Kidney (tissue), 14 donors: ENCODE measurements around the gene MRC2. TPM values are rescaled to one million over a fixed set of nuclear protein-coding genes. Genes with fewer than 3 reads are reported as not detected.

ENCODE experiments used
- DNase-seq, 5 donors: peaks; one replicate each; pipeline ENCODE4 v3.0.0-alpha.2; 2013 to 2020
- FAIRE-seq: peaks from 2 replicates; lab custom pipeline; 2012; peaks lifted over from hg19 to GRCh38; lab: Jason Lieb, UNC
- H3K27ac ChIP-seq, 2 donors: one replicate each; pipeline ENCODE4 v1.7.0; 2013; ENCODE audit warnings: low read depth in 2 of 2, low read length in 2 of 2, inconsistent platforms in 1 of 2
- H3K27me3 ChIP-seq: one replicate; pipeline ENCODE4 v1.7.1; 2013; ENCODE audit warnings: low read length, inconsistent platforms; ENCODE audit not compliant: control insufficient read depth, insufficient read depth
- H3K36me3 ChIP-seq, 3 donors: one replicate each; pipeline versions ENCODE4 v1.7.0 to v1.7.1; 2013; ENCODE audit warnings: low read length in 3 of 3, control low read depth in 1 of 3, inconsistent platforms in 1 of 3; ENCODE audit not compliant: insufficient read depth in 3 of 3, control insufficient read depth in 2 of 3
- H3K4me1 ChIP-seq, 3 donors: one replicate each; pipeline versions ENCODE4 v1.7.0 to v1.7.1; 2013; ENCODE audit warnings: low read length in 3 of 3, inconsistent platforms in 1 of 3, low read depth in 1 of 3; ENCODE audit not compliant: control insufficient read depth in 2 of 3, insufficient read depth in 2 of 3
- H3K4me3 ChIP-seq, 3 donors: one replicate each; pipeline versions ENCODE4 v1.7.0 to v1.8.1; 2013; ENCODE audit warnings: low read length in 3 of 3, control low read depth in 1 of 3, inconsistent platforms in 1 of 3
- H3K9ac ChIP-seq, 3 donors: one replicate each; pipeline versions ENCODE4 v1.7.0 to v1.7.1; 2013; ENCODE audit warnings: low read length in 3 of 3, control low read depth in 1 of 3, inconsistent platforms in 1 of 3
- H3K9me3 ChIP-seq, 3 donors: one replicate each; pipeline versions ENCODE4 v1.7.0 to v1.7.1; 2013; ENCODE audit warnings: low read length in 3 of 3, control low read depth in 1 of 3, inconsistent platforms in 1 of 3; ENCODE audit not compliant: control insufficient read depth in 2 of 3, insufficient read depth in 1 of 3
- intact Hi-C: fragments of 100-400 bp; cut with DNase I; formaldehyde crosslinking; loops from one replicate; pipeline ENCODE4 v1.11.1; 2022
- polyA plus RNA-seq: library from polyadenylated mRNA; stranded (reverse); fragments of 350-450 nt; fragmentation: Illumina TruSeq; extraction: RNeasy Lipid Tissue Mini Kit (QIAGEN cat#74804); gene quantifications from one replicate; pipeline ENCODE4 v1.2.3, GENCODE V29; 2014; ENCODE audit warnings: low read depth, low replicate concordance; ENCODE audit not compliant: insufficient read depth
- total RNA-seq: library from RNA; stranded (reverse); fragmentation: NEBNext Ultra II Directional; extraction: Animal tissue kit (Norgen Biotek cat#: 25700); gene quantifications from one replicate; pipeline ENCODE4 v1.2.1, GENCODE V29; 2021
- TF ChIP-seq, protein P1 (sequence below): IDR thresholded peaks from 3 replicates; pipeline ENCODE4 v1.5.1; 2012; ENCODE audit warnings: mild to moderate bottlenecking, moderate library complexity, borderline replicate concordance; ENCODE audit not compliant: insufficient read depth; ENCODE audit errors: extremely low read depth
- donor health status: control.
- donor health status: control.
- donor health status: control.
- donor health status: control.
- donor health status: control.
- donor health status: DM: yes; HTN: yes; CAD: no.
- donor health status: Normal renal cell carcinoma (clear cell type).

Gene MRC2
- total and polyA plus RNA-seq, 2 donors from 2014 or later: 18.0 to 23.7 TPM

DNA sequence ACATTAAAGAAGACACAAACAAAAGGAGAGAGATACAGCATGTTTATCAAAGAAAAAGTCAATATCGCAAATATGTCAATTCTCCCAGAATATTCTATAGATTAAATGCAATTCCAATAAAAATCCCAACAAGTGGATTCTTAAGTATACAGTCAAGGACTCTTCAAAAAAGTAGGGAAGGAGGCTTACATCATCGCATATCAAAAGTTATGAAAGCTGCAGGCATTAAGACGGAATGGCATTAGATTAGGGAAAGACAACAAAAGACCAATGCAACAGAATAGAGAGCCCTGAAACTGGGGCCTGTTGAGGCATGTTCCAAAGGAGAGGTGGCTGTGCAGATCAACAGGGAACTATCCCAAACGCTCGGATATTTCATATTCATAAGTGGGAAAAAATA lies 104.7 kb downstream of the MRC2 start:
- no peaks in the 10 kb centered on the region for H3K27me3 ChIP-seq
- intact Hi-C loops: no loop called here
- no peak overlapping the region for H3K27ac ChIP-seq
- no peak overlapping the region for H3K4me3 ChIP-seq
- H3K4me1 ChIP-seq: no peaks in the 10 kb centered on the region
- no peaks in the 10 kb centered on the region for H3K9me3 ChIP-seq
- H3K9ac ChIP-seq: no peak overlapping the region
- TF ChIP-seq, protein P1, sequence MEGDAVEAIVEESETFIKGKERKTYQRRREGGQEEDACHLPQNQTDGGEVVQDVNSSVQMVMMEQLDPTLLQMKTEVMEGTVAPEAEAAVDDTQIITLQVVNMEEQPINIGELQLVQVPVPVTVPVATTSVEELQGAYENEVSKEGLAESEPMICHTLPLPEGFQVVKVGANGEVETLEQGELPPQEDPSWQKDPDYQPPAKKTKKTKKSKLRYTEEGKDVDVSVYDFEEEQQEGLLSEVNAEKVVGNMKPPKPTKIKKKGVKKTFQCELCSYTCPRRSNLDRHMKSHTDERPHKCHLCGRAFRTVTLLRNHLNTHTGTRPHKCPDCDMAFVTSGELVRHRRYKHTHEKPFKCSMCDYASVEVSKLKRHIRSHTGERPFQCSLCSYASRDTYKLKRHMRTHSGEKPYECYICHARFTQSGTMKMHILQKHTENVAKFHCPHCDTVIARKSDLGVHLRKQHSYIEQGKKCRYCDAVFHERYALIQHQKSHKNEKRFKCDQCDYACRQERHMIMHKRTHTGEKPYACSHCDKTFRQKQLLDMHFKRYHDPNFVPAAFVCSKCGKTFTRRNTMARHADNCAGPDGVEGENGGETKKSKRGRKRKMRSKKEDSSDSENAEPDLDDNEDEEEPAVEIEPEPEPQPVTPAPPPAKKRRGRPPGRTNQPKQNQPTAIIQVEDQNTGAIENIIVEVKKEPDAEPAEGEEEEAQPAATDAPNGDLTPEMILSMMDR: no peak
- DNase-seq (no peak), FAIRE-seq (no peak)
- no peaks in the 10 kb centered on the region for H3K36me3 ChIP-seq

- Histone ChIP-seq H3K36me3 (no peaks in the 10 kb centered on the region), H3K4me1 (no peaks in the 10 kb centered on the region), H3K9me3 (no peaks in the 10 kb centered on the region), H3K27me3 (no peaks in the 10 kb centered on the region), H3K4me3 (no peak overlapping the region), H3K27ac (peak overlapping the region in 1 of 2 donors; percentile 1), H3K9ac (no peak overlapping the region)
- intact Hi-C loops: no loop called here
- no peak for FAIRE-seq
- TF ChIP-seq, protein P1: no peak
- DNase-seq: peak in 1 of 5 donors; percentile 51
Measured at GRCh38 chr17:62735044-62735651, 107.7 kb downstream of the MRC2 start.

- H3K4me1 ChIP-seq: no peaks in the 10 kb centered on the region
- no peak overlapping the region for H3K27ac ChIP-seq
- intact Hi-C loops: no loop called here
- DNase-seq (peak in 1 of 5 donors; percentile 78), FAIRE-seq (no peak)
- TF ChIP-seq, protein P1: no peak
- H3K4me3 ChIP-seq: no peak overlapping the region
- H3K9me3 ChIP-seq: no peaks in the 10 kb centered on the region
- no peaks in the 10 kb centered on the region for H3K36me3 ChIP-seq
- H3K27me3 ChIP-seq: no peaks in the 10 kb centered on the region
- H3K9ac ChIP-seq: no peak overlapping the region
Measured at GRCh38 chr17:62737513-62737912, 110.0 kb downstream of the MRC2 start.

GRCh38 chr17:62738281-62738680 lies 110.8 kb downstream of the MRC2 start:
- H3K4me1 ChIP-seq: no peaks in the 10 kb centered on the region
- H3K9me3 ChIP-seq: no peaks in the 10 kb centered on the region
- H3K9ac ChIP-seq: no peak overlapping the region
- no peak overlapping the region for H3K4me3 ChIP-seq
- DNase-seq (no peak), FAIRE-seq (no peak)
- no peaks in the 10 kb centered on the region for H3K36me3 ChIP-seq
- no peaks in the 10 kb centered on the region for H3K27me3 ChIP-seq
- H3K27ac ChIP-seq: no peak overlapping the region
- intact Hi-C loops: no loop called here
- TF ChIP-seq, protein P1: no peak
